B cell (primary cell): ENCODE measurements around the gene ASH1L.
"Not testable (repeated sequence)": the region's sequence is repeated elsewhere in the genome, so short reads cannot be mapped to it uniquely, and the experiment has no call there.

Experiments used
- CTCF ChIP-seq: fragments of 200-600 bp; IDR thresholded peaks from one replicate; pipeline ENCODE4 v1.8.0; 2022; ENCODE audit warnings: antibody characterized with exemption, mild to moderate bottlenecking
- EZH2 ChIP-seq: IDR thresholded peaks from 2 replicates; pipeline ENCODE4 v1.6.1; 2012; ENCODE audit warnings: borderline replicate concordance, low read depth, mild to moderate bottlenecking, moderate library complexity, low read length; ENCODE audit not compliant: insufficient read depth, poor library complexity, severe bottlenecking

- TF ChIP-seq CTCF, EZH2: not testable (repeated sequence)
These were observed 69.0 kb downstream of the ASH1L start for GRCh38 chr1:155493595-155493994.
